A673 (cell line): ENCODE data around the gene ACSF2.

ENCODE experiments used
- EZH2 ChIP-seq: fragments of 200-600 bp; sonication (generic); IDR thresholded peaks from 2 replicates; pipeline ENCODE4 v1.6.1; 2017; ENCODE audit warnings: borderline replicate concordance, low read depth, mild to moderate bottlenecking, mixed read lengths, antibody characterized with exemption, low read length; ENCODE audit not compliant: poor library complexity, severe bottlenecking
- TF ChIP-seq, protein P1 (sequence below): fragments of 300-800, 200-600 bp; sonication (generic); conservative IDR thresholded peaks from 2 replicates; pipeline ENCODE4 v1.5.1; 2017; ENCODE audit warnings: low read depth, mild to moderate bottlenecking, antibody characterized with exemption, low read length, moderate library complexity, mixed read lengths

DNA sequence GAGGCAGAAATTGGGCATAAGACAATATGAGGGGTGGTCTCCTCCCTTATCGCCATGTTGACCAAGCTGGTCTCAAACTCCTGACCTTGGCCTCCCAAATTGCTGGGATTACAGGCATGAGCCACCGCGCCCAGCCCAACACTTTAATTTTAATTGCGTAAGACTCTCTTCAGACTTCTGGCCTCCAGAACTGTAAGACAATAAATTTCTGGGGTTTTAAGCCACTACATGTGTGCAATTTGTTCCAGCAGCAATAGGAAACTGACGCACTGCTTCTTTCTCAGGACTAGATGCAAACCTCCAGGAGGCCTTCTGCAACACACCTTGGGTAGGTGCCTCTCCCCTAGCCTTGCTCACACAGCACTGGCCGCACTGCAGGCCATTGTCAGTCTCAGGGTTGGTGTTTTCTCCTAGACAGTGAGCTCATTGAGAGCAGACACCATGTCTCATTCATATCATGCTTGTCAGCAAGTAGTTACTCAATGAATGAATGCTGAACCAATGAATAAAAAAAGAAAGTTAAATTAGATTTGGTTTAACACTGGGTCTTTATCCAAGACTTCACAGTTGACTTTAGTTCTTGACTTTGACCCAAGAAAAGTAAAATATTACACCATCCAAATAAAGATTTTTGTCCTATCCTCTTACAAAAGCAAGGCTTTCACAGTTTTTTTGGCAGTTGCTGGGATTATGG is 5.5 kb upstream of the ACSF2 start:
- TF ChIP-seq, protein P1, sequence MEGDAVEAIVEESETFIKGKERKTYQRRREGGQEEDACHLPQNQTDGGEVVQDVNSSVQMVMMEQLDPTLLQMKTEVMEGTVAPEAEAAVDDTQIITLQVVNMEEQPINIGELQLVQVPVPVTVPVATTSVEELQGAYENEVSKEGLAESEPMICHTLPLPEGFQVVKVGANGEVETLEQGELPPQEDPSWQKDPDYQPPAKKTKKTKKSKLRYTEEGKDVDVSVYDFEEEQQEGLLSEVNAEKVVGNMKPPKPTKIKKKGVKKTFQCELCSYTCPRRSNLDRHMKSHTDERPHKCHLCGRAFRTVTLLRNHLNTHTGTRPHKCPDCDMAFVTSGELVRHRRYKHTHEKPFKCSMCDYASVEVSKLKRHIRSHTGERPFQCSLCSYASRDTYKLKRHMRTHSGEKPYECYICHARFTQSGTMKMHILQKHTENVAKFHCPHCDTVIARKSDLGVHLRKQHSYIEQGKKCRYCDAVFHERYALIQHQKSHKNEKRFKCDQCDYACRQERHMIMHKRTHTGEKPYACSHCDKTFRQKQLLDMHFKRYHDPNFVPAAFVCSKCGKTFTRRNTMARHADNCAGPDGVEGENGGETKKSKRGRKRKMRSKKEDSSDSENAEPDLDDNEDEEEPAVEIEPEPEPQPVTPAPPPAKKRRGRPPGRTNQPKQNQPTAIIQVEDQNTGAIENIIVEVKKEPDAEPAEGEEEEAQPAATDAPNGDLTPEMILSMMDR = no peak
- no peak for TF ChIP-seq EZH2
